Nephron (organoid): ENCODE measurements around the gene C22orf39.
A peak's percentile ranks its signal among the peaks of the same experiment; 100 is the strongest.
"Not testable (repeated sequence)": the region's sequence is repeated elsewhere in the genome, so short reads cannot be mapped to it uniquely, and the experiment has no call there.

Experiments
- H3K27ac Mint-ChIP-seq, 3 experiments: 2 replicates each; pipeline ENCODE4 v1.8.0; 2020; ENCODE audit warnings: mixed read lengths in 3 of 3, mild to moderate bottlenecking in 2 of 3, moderate library complexity in 1 of 3
- H3K27me3 Mint-ChIP-seq: 2 replicates; pipeline ENCODE4 v1.8.0; 2021; ENCODE audit warnings: low read depth, mild to moderate bottlenecking, moderate library complexity, mixed read lengths
- H3K36me3 Mint-ChIP-seq: 2 replicates; pipeline ENCODE4 v1.8.0; 2020; ENCODE audit warnings: low read depth, mixed read lengths
- H3K4me1 Mint-ChIP-seq: 2 replicates; pipeline ENCODE4 v1.8.0; 2020; ENCODE audit warnings: mixed read lengths
- H3K4me3 Mint-ChIP-seq, 3 experiments: 2 replicates each; pipeline ENCODE4 v1.8.0; 2020; ENCODE audit warnings: mild to moderate bottlenecking in 3 of 3, mixed read lengths in 3 of 3, moderate library complexity in 2 of 3
- H3K9me3 Mint-ChIP-seq: 2 replicates; pipeline ENCODE4 v1.8.0; 2020; ENCODE audit warnings: mixed read lengths
- CTCF ChIP-seq, 3 experiments: fragments of 200-600 bp; sonication (generic); IDR thresholded peaks; one replicate each; pipeline ENCODE4 v1.5.0; 2021; ENCODE audit warnings: antibody characterized with exemption in 3 of 3; ENCODE audit not compliant: unreplicated experiment in 3 of 3

C22orf39 gene

DNA sequence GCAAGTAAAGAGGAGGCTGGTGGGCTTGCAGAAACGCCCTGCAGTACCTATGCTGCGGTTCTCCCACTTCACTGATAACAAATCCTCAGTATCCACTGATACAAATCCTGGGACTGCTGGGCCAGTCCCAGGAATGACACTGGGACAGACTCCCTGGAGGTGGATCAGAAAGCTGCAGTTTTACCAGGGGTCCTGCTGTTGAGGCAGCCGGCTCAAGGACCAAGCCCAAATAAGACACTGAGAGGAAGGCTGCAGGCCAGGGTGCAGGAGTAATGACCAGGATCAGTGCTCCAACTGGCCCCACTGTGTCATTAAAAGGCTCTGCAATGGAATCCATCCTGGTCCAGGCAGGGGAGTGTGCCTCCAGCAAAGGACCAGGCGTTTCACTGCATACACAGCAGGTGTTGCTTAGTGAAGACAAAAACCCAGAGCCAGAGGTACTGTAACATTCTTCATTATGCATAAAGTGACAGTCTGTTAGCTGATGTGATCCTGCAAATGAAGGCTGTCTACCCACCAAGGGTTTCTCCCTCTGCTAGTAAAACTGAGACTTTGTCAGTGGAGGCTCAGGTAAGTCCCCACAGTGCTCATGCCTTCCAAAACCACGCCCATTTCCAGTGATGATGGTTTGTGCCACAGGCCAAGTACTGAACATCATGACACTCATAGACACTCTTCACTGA, 1.4 kb upstream of the C22orf39 start:
- Mint-ChIP-seq H3K27ac (peak overlapping the region in 1 of 3 experiments; percentile 92), H3K4me3 (peak overlapping the region; percentile 83 to 95 (median 88)), H3K27me3 (no peaks in the 10 kb centered on the region), H3K9me3 (no peaks in the 10 kb centered on the region), H3K36me3 (peaks cover 31% of the 10 kb centered on the region), H3K4me1 (peaks cover 21% of the 10 kb centered on the region)
- no peak for TF ChIP-seq CTCF (IDR thresholded peaks at IDR 0.05; ENCODE audit: unreplicated experiment in 3 of 3)

DNA sequence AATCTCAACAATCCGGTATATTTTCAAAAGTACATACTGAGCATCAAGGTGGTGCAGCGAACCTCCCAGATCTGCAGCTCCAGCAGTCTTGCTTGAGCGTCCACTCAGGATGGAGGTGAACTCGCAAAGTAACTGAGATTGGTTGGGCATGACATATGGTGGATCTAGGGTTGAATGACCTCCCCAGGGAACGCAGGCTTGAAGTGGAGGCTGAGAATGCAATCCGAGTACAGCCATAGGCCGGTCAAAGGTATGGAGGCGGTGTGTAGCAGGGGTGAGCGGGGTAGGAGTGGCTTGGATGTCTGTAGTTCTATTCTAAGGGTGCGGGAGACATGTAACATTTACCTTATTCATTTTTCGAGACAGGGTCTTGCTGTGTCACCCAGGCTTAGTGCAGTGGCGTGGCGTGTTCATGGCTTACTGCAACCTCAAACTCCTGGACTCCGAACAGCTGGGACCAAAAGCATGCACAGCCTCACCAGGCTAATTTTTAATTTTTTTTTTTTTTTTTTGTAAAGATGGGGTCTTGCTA, 631 bp upstream of the C22orf39 start:
- no peaks in the 10 kb centered on the region for H3K27me3 Mint-ChIP-seq
- H3K27ac Mint-ChIP-seq: peak overlapping the region; percentile 57 to 92 (median 91)
- peaks cover 31% of the 10 kb centered on the region for H3K36me3 Mint-ChIP-seq
- H3K9me3 Mint-ChIP-seq: no peaks in the 10 kb centered on the region
- no peak for TF ChIP-seq CTCF (IDR thresholded peaks at IDR 0.05; ENCODE audit: unreplicated experiment in 3 of 3)
- H3K4me3 Mint-ChIP-seq: peak overlapping the region; percentile 83 to 95 (median 88)
- peaks cover 21% of the 10 kb centered on the region for H3K4me1 Mint-ChIP-seq

GRCh38 chr22:19446603-19447329, 745 bp downstream of the C22orf39 start:
- H3K4me1 Mint-ChIP-seq: peaks cover 21% of the 10 kb centered on the region
- H3K9me3 Mint-ChIP-seq: no peaks in the 10 kb centered on the region
- H3K36me3 Mint-ChIP-seq: peaks cover 25% of the 10 kb centered on the region
- no peak for TF ChIP-seq CTCF (IDR thresholded peaks at IDR 0.05; ENCODE audit: unreplicated experiment in 3 of 3)
- H3K4me3 Mint-ChIP-seq: peak overlapping the region; percentile 83 to 95 (median 88)
- no peaks in the 10 kb centered on the region for H3K27me3 Mint-ChIP-seq
- peak overlapping the region; percentile 11 to 92 (median 72) for H3K27ac Mint-ChIP-seq

DNA sequence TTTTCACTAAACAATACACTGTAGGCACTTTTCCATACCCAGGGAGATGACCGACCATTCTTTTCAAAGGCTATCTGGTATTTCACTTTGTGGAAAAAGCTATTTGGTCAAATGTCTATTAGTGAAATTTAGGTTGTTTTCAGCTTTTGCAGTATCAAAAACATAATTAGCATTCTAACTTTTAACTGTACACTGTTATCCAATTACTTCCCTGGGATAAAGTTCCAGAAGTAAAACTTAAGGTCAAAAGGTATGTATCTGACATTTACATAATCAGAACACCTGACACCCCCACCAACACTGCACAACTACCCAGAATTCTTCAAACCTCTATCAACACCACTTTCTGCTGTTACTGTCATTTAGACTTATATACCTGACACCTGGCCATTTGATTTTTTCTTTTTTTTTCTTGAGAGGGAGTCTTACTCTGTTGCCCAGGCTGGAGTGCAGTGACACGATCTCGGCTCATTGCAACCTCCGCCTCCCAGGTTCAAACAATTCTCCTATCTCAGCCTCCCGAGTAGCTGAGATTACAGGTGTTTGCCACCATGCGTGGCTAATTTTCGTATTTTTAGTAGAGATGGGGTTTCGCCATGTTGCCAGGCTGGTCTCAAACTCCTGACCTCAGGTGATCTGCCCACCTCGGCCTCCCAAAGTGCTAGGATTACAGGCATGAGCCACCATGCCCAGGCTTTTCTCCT, 2.1 kb downstream of the C22orf39 start:
- Mint-ChIP-seq H3K4me3 (peak overlapping the region; percentile 62 to 79 (median 77)), H3K4me1 (peaks cover 21% of the 10 kb centered on the region), H3K36me3 (peaks cover 28% of the 10 kb centered on the region)
- H3K27me3 Mint-ChIP-seq, H3K9me3 Mint-ChIP-seq, H3K27ac Mint-ChIP-seq: not testable (repeated sequence)

GRCh38 chr22:19443544-19444211, 3.8 kb downstream of the C22orf39 start:
- Mint-ChIP-seq H3K9me3 (no peaks in the 10 kb centered on the region), H3K36me3 (peaks cover 28% of the 10 kb centered on the region), H3K27ac (no peak overlapping the region), H3K27me3 (no peaks in the 10 kb centered on the region), H3K4me1 (peaks cover 21% of the 10 kb centered on the region), H3K4me3 (peak overlapping the region in 1 of 3 experiments; percentile 41)
- no peak for TF ChIP-seq CTCF (IDR thresholded peaks at IDR 0.05; ENCODE audit: unreplicated experiment in 3 of 3)
